HEK293 (cell line): Measurements from ENCODE around the gene TOM1L2.

Experiments used
- CTCF ChIP-seq: fragments of 450-650 bp; formaldehyde crosslinking; IDR thresholded peaks from 2 replicates; pipeline ENCODE4 v1.5.1; 2016; ENCODE audit warnings: missing biosample characterization, missing genetic modification characterization
- ZBTB17 ChIP-seq: fragments of 450-650 bp; formaldehyde crosslinking; IDR thresholded peaks from 2 replicates; pipeline ENCODE4 v1.5.1; 2016; ENCODE audit warnings: missing biosample characterization, missing genetic modification characterization

GRCh38 chr17:17853811-17854447 is 118.3 kb downstream of the TOM1L2 start:
- TF ChIP-seq CTCF (tag by site-specific recombination) (no peak), ZBTB17 (no peak)
